HEK293 (cell line): ENCODE measurements around the gene YIF1B.

Experiments
- BCL11A ChIP-seq: fragments of 450-650 bp; formaldehyde crosslinking; IDR thresholded peaks from 2 replicates; pipeline ENCODE4 v1.5.1; 2016; ENCODE audit warnings: low read depth, missing biosample characterization, missing genetic modification characterization
- BCL11B ChIP-seq: fragments of 450-650 bp; formaldehyde crosslinking; IDR thresholded peaks from 2 replicates; pipeline ENCODE4 v1.5.1; 2016; ENCODE audit warnings: low read depth, missing biosample characterization, missing genetic modification characterization
- FEZF1 ChIP-seq: fragments of 450-650 bp; formaldehyde crosslinking; IDR thresholded peaks from 2 replicates; pipeline ENCODE4 v1.5.1; 2016; ENCODE audit warnings: missing biosample characterization, missing genetic modification characterization
- OSR2 ChIP-seq: fragments of 450-650 bp; formaldehyde crosslinking; IDR thresholded peaks from 2 replicates; pipeline ENCODE4 v1.5.1; 2016; ENCODE audit warnings: missing biosample characterization, missing genetic modification characterization
- YY2 ChIP-seq: fragments of 450-650 bp; formaldehyde crosslinking; IDR thresholded peaks from 2 replicates; pipeline ENCODE4 v1.5.1; 2016; ENCODE audit warnings: missing biosample characterization, missing genetic modification characterization
- ZBTB21 ChIP-seq: fragments of 450-650 bp; formaldehyde crosslinking; IDR thresholded peaks from 2 replicates; pipeline ENCODE4 v1.5.1; 2017; ENCODE audit warnings: missing biosample characterization, missing genetic modification characterization
- ZBTB7A ChIP-seq: fragments of 450-650 bp; formaldehyde crosslinking; IDR thresholded peaks from 2 replicates; pipeline ENCODE4 v1.5.1; 2016; ENCODE audit warnings: low read depth, missing biosample characterization, missing genetic modification characterization
- ZNF174 ChIP-seq: fragments of 450-650 bp; formaldehyde crosslinking; IDR thresholded peaks from 2 replicates; pipeline ENCODE4 v1.5.0; 2017; ENCODE audit warnings: missing biosample characterization, mild to moderate bottlenecking, missing genetic modification characterization
- ZNF324 ChIP-seq: fragments of 450-650 bp; formaldehyde crosslinking; IDR thresholded peaks from 2 replicates; pipeline ENCODE4 v1.5.1; 2016; ENCODE audit warnings: missing biosample characterization, missing genetic modification characterization
- ZNF404 ChIP-seq: fragments of 450-650 bp; formaldehyde crosslinking; IDR thresholded peaks from 2 replicates; pipeline ENCODE4 v1.5.1; 2017; ENCODE audit warnings: missing biosample characterization, missing genetic modification characterization
- ZNF473 ChIP-seq: fragments of 450-650 bp; formaldehyde crosslinking; IDR thresholded peaks from 2 replicates; pipeline ENCODE4 v1.5.1; 2017; ENCODE audit warnings: missing biosample characterization, missing genetic modification characterization
- ZNF670 ChIP-seq: fragments of 450-650 bp; formaldehyde crosslinking; IDR thresholded peaks from 2 replicates; pipeline ENCODE4 v1.5.1; 2016; ENCODE audit warnings: missing biosample characterization, missing genetic modification characterization, low read depth
- ZNF76 ChIP-seq: fragments of 450-650 bp; formaldehyde crosslinking; IDR thresholded peaks from 2 replicates; pipeline ENCODE4; 2016; ENCODE audit warnings: low read depth, missing biosample characterization, missing genetic modification characterization, borderline replicate concordance
- ZNF777 ChIP-seq: fragments of 450-650 bp; formaldehyde crosslinking; IDR thresholded peaks from 2 replicates; pipeline ENCODE4 v1.5.1; 2017; ENCODE audit warnings: missing biosample characterization, missing genetic modification characterization, borderline replicate concordance
- TF ChIP-seq, protein P1 (sequence below): fragments of 450-650 bp; formaldehyde crosslinking; conservative IDR thresholded peaks from 2 replicates; pipeline ENCODE4 v1.5.1; 2016; ENCODE audit warnings: low read depth, missing biosample characterization, missing genetic modification characterization
- TF ChIP-seq, protein P2 (sequence below): fragments of 450-650 bp; formaldehyde crosslinking; IDR thresholded peaks from 2 replicates; pipeline ENCODE4 v1.5.1; 2016; ENCODE audit warnings: missing biosample characterization, missing genetic modification characterization
- TF ChIP-seq, protein P3 (sequence below): fragments of 450-650 bp; formaldehyde crosslinking; conservative IDR thresholded peaks from 2 replicates; pipeline ENCODE4 v1.5.1; 2016; ENCODE audit warnings: low read depth, missing biosample characterization, missing genetic modification characterization
- TF ChIP-seq, protein P4 (sequence below): fragments of 450-650 bp; formaldehyde crosslinking; IDR thresholded peaks from 2 replicates; pipeline ENCODE4 v1.5.1; 2016; ENCODE audit warnings: missing biosample characterization, missing genetic modification characterization
- TF ChIP-seq, protein P5 (sequence below): fragments of 450-650 bp; formaldehyde crosslinking; IDR thresholded peaks from 2 replicates; pipeline ENCODE4 v1.5.1; 2017; ENCODE audit warnings: missing biosample characterization, missing genetic modification characterization
- TF ChIP-seq, protein P6 (sequence below): fragments of 450-650 bp; formaldehyde crosslinking; IDR thresholded peaks from 2 replicates; pipeline ENCODE4 v1.5.1; 2016; ENCODE audit warnings: missing biosample characterization, missing genetic modification characterization

The YIF1B gene

DNA sequence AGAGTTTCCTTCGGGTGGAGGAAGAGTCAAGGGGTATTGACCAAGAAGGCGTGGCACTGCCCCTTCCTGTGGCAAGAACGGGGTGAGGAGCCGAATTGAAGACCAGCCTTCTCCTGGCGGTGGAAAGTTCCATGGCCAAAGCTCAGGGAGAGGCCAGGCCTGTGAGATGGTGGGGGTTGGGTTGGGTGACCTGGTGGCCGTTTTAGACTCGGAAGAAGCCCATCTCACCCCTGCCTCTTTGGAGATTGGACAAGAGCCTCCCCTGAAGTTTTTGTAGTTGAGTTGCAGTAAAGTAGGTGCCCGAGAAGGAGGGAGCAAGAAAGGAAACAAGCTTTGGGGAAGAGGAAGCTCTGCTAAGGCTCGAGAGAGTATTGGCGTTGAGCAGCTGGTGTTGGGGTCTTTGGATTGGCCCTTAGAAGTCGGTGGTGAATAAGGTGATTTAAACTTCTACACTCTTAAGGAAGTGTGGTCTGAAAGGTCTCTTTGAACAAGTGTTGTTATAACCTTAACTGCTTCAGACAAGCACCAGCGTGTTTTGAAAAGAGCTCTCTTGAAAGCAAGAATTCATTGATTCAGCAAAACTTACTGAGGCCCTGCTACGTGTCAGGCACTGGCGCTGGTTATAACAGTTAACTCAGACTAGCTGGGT is 50.4 kb downstream of the YIF1B start (continued):
- TF ChIP-seq, protein P1, sequence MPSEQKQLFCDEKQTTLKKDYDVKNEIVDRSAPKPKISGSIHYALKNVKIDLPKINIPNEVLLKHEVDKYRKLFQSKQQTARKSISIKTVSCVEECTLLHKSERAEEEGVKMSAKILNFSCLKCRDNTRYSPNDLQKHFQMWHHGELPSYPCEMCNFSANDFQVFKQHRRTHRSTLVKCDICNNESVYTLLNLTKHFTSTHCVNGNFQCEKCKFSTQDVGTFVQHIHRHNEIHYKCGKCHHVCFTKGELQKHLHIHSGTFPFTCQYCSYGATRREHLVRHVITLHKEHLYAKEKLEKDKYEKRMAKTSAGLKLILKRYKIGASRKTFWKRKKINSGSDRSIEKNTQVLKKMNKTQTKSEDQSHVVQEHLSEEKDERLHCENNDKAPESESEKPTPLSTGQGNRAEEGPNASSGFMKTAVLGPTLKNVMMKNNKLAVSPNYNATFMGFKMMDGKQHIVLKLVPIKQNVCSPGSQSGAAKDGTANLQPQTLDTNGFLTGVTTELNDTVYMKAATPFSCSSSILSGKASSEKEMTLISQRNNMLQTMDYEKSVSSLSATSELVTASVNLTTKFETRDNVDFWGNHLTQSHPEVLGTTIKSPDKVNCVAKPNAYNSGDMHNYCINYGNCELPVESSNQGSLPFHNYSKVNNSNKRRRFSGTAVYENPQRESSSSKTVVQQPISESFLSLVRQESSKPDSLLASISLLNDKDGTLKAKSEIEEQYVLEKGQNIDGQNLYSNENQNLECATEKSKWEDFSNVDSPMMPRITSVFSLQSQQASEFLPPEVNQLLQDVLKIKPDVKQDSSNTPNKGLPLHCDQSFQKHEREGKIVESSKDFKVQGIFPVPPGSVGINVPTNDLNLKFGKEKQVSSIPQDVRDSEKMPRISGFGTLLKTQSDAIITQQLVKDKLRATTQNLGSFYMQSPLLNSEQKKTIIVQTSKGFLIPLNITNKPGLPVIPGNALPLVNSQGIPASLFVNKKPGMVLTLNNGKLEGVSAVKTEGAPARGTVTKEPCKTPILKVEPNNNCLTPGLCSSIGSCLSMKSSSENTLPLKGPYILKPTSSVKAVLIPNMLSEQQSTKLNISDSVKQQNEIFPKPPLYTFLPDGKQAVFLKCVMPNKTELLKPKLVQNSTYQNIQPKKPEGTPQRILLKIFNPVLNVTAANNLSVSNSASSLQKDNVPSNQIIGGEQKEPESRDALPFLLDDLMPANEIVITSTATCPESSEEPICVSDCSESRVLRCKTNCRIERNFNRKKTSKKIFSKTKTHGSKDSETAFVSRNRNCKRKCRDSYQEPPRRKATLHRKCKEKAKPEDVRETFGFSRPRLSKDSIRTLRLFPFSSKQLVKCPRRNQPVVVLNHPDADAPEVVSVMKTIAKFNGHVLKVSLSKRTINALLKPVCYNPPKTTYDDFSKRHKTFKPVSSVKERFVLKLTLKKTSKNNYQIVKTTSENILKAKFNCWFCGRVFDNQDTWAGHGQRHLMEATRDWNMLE (tag by site-specific recombination) = no peak
- TF ChIP-seq, protein P2, sequence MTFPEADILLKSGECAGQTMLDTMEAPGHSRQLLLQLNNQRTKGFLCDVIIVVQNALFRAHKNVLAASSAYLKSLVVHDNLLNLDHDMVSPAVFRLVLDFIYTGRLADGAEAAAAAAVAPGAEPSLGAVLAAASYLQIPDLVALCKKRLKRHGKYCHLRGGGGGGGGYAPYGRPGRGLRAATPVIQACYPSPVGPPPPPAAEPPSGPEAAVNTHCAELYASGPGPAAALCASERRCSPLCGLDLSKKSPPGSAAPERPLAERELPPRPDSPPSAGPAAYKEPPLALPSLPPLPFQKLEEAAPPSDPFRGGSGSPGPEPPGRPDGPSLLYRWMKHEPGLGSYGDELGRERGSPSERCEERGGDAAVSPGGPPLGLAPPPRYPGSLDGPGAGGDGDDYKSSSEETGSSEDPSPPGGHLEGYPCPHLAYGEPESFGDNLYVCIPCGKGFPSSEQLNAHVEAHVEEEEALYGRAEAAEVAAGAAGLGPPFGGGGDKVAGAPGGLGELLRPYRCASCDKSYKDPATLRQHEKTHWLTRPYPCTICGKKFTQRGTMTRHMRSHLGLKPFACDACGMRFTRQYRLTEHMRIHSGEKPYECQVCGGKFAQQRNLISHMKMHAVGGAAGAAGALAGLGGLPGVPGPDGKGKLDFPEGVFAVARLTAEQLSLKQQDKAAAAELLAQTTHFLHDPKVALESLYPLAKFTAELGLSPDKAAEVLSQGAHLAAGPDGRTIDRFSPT (tag by site-specific recombination) = peak; percentile 84
- TF ChIP-seq BCL11A (tag by site-specific recombination) (0 out of 2 replicates have a peak, but pooled peaks have one; percentile 22), YY2 (tag by site-specific recombination) (no peak; the same call in 1 of the 2 replicates), ZNF473 (no peak), ZNF777 (tag by site-specific recombination) (no peak), ZBTB21 (tag by site-specific recombination) (no peak; the same call in 1 of the 2 replicates), OSR2 (tag by site-specific recombination) (no peak), BCL11B (tag by site-specific recombination) (peak; percentile 85; the same call in 1 of the 2 replicates), ZNF670 (no peak), ZNF76 (tag by site-specific recombination) (no peak), ZNF174 (no peak), ZNF404 (no peak), ZNF324 (tag by site-specific recombination) (0 out of 2 replicates have a peak, but pooled peaks have one; percentile 21), FEZF1 (0 out of 2 replicates have a peak, but pooled peaks have one; percentile 3), ZBTB7A (tag by site-specific recombination) (peak; percentile 16; the same call in 1 of the 2 replicates)
- TF ChIP-seq, protein P3, sequence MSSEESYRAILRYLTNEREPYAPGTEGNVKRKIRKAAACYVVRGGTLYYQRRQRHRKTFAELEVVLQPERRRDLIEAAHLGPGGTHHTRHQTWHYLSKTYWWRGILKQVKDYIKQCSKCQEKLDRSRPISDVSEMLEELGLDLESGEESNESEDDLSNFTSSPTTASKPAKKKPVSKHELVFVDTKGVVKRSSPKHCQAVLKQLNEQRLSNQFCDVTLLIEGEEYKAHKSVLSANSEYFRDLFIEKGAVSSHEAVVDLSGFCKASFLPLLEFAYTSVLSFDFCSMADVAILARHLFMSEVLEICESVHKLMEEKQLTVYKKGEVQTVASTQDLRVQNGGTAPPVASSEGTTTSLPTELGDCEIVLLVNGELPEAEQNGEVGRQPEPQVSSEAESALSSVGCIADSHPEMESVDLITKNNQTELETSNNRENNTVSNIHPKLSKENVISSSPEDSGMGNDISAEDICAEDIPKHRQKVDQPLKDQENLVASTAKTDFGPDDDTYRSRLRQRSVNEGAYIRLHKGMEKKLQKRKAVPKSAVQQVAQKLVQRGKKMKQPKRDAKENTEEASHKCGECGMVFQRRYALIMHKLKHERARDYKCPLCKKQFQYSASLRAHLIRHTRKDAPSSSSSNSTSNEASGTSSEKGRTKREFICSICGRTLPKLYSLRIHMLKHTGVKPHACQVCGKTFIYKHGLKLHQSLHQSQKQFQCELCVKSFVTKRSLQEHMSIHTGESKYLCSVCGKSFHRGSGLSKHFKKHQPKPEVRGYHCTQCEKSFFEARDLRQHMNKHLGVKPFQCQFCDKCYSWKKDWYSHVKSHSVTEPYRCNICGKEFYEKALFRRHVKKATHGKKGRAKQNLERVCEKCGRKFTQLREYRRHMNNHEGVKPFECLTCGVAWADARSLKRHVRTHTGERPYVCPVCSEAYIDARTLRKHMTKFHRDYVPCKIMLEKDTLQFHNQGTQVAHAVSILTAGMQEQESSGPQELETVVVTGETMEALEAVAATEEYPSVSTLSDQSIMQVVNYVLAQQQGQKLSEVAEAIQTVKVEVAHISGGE (tag by site-specific recombination) = no peak
- TF ChIP-seq, protein P4, sequence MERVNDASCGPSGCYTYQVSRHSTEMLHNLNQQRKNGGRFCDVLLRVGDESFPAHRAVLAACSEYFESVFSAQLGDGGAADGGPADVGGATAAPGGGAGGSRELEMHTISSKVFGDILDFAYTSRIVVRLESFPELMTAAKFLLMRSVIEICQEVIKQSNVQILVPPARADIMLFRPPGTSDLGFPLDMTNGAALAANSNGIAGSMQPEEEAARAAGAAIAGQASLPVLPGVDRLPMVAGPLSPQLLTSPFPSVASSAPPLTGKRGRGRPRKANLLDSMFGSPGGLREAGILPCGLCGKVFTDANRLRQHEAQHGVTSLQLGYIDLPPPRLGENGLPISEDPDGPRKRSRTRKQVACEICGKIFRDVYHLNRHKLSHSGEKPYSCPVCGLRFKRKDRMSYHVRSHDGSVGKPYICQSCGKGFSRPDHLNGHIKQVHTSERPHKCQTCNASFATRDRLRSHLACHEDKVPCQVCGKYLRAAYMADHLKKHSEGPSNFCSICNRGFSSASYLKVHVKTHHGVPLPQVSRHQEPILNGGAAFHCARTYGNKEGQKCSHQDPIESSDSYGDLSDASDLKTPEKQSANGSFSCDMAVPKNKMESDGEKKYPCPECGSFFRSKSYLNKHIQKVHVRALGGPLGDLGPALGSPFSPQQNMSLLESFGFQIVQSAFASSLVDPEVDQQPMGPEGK = no peak
- TF ChIP-seq, protein P5, sequence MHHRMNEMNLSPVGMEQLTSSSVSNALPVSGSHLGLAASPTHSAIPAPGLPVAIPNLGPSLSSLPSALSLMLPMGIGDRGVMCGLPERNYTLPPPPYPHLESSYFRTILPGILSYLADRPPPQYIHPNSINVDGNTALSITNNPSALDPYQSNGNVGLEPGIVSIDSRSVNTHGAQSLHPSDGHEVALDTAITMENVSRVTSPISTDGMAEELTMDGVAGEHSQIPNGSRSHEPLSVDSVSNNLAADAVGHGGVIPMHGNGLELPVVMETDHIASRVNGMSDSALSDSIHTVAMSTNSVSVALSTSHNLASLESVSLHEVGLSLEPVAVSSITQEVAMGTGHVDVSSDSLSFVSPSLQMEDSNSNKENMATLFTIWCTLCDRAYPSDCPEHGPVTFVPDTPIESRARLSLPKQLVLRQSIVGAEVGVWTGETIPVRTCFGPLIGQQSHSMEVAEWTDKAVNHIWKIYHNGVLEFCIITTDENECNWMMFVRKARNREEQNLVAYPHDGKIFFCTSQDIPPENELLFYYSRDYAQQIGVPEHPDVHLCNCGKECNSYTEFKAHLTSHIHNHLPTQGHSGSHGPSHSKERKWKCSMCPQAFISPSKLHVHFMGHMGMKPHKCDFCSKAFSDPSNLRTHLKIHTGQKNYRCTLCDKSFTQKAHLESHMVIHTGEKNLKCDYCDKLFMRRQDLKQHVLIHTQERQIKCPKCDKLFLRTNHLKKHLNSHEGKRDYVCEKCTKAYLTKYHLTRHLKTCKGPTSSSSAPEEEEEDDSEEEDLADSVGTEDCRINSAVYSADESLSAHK (tag by site-specific recombination) = 0 out of 2 replicates have a peak, but pooled peaks have one; percentile 41
- TF ChIP-seq, protein P6, sequence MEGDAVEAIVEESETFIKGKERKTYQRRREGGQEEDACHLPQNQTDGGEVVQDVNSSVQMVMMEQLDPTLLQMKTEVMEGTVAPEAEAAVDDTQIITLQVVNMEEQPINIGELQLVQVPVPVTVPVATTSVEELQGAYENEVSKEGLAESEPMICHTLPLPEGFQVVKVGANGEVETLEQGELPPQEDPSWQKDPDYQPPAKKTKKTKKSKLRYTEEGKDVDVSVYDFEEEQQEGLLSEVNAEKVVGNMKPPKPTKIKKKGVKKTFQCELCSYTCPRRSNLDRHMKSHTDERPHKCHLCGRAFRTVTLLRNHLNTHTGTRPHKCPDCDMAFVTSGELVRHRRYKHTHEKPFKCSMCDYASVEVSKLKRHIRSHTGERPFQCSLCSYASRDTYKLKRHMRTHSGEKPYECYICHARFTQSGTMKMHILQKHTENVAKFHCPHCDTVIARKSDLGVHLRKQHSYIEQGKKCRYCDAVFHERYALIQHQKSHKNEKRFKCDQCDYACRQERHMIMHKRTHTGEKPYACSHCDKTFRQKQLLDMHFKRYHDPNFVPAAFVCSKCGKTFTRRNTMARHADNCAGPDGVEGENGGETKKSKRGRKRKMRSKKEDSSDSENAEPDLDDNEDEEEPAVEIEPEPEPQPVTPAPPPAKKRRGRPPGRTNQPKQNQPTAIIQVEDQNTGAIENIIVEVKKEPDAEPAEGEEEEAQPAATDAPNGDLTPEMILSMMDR (tag by site-specific recombination) = peak; percentile 21; the same call in 1 of the 2 replicates
